ENCODE results near the gene DYNC2H1. TPM values are rescaled to one million over a fixed set of nuclear protein-coding genes. Genes with fewer than 3 reads are reported as not detected.

The DYNC2H1 gene
- total RNA-seq, 1 donor from 2014 or later = 61.1 TPM

DNA sequence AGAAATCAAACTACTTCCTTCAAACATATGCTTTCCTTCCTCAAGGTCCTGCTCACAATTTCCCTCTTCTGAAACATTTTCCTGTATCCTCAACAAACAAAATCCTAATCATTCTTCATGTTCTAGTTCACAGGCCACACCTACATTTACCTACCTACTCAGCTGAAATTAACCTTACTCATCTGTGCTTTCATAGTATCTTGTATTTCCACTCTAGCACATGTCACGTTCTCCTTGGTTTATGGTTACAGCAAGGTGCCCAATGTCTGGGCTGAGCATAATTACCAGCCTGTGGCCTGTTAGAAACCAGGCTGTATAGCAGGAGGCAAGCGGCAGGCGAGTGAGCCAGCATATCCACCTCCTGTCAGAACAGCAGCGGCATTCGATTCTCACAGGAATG lies 30.5 kb upstream of the DYNC2H1 start:
- Histone ChIP-seq H3K27me3 (no peaks in the 10 kb centered on the region), H3K27ac (no peak overlapping the region), H3K9ac (no peak overlapping the region), H3K9me3 (ENCODE audit: low read depth) (no peaks in the 10 kb centered on the region), H2AFZ (replicated peaks) (no peak overlapping the region), H4K20me1 (ENCODE audit: low read depth) (peaks cover 4% of the 10 kb centered on the region), H3F3A (ENCODE audit: low read depth) (no peaks in the 10 kb centered on the region), H3K4me3 (no peak overlapping the region), H3K4me2 (no peak overlapping the region), H3K4me1 (no peaks in the 10 kb centered on the region), H3K36me3 (peaks cover 31% of the 10 kb centered on the region), H3K79me2 (ENCODE audit: low read depth) (peaks cover 43% of the 10 kb centered on the region)
- TF ChIP-seq CTCF (IDR thresholded peaks at IDR 0.05) (no peak), EZH2phosphoT487 (IDR thresholded peaks at IDR 0.05) (no peak), EZH2 (IDR thresholded peaks at IDR 0.05) (no peak)
- H3K4me3 Mint-ChIP-seq = no peak overlapping the region
- H3K27ac Mint-ChIP-seq = no peak overlapping the region
- no peaks in the 10 kb centered on the region for H3K9me3 Mint-ChIP-seq
- peaks cover 40% of the 10 kb centered on the region for H3K36me3 Mint-ChIP-seq
- peaks cover 4% of the 10 kb centered on the region for H3K27me3 Mint-ChIP-seq (ENCODE audit: insufficient read depth, low read depth)
- H3K4me1 Mint-ChIP-seq = no peaks in the 10 kb centered on the region
- no peak for DNase-seq (ENCODE audit: low spot score)

- Mint-ChIP-seq H3K9me3 (no peaks in the 10 kb centered on the region), H3K4me3 (no peak overlapping the region), H3K4me1 (no peaks in the 10 kb centered on the region), H3K27ac (no peak overlapping the region), H3K36me3 (peaks cover 32% of the 10 kb centered on the region), H3K27me3 (ENCODE audit: insufficient read depth, low read depth) (peaks cover 4% of the 10 kb centered on the region)
- Histone ChIP-seq H3K36me3 (peaks cover 31% of the 10 kb centered on the region), H3K4me3 (no peak overlapping the region), H3K9ac (no peak overlapping the region), H3K4me1 (no peaks in the 10 kb centered on the region), H4K20me1 (ENCODE audit: low read depth) (peaks cover 4% of the 10 kb centered on the region), H3F3A (ENCODE audit: low read depth) (no peaks in the 10 kb centered on the region), H3K79me2 (ENCODE audit: low read depth) (peaks cover 46% of the 10 kb centered on the region), H3K27ac (no peak overlapping the region), H2AFZ (replicated peaks) (no peak overlapping the region), H3K4me2 (no peak overlapping the region), H3K27me3 (no peaks in the 10 kb centered on the region), H3K9me3 (ENCODE audit: low read depth) (no peaks in the 10 kb centered on the region)
- TF ChIP-seq CTCF (IDR thresholded peaks at IDR 0.05) (no peak), EZH2 (IDR thresholded peaks at IDR 0.05) (no peak)
- DNase-seq (ENCODE audit: low spot score) = no peak
These were observed 29.4 kb upstream of the DYNC2H1 start for GRCh38 chr11:103079833-103080232.

DNA sequence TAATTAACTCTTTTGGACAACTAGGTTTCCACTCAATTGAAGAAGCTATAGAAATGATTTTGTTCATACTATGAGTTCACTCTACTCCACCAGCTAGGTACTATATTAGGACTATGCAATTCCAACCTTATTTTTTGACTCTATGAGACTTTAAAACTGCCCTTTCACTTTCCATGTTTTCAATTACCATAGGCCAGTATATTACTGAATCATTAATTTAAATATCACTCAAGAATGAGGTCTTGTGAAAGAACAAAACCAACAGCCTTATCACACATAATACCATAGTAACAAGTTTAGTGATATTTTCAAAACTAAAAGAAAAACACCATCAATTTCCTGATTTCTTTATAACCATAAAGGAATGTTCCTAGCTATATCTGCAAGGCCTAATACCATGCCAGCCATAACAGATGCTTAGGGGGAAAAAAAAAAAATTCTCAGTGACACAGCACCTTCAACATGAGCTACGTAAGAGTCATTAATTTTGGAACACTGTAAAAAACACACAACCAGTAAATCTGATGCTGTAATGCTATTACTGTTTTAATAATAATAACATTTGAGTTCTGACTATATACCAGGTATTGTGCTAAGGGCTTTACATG lies 23.4 kb upstream of the DYNC2H1 start:
- no peak for DNase-seq (ENCODE audit: low spot score)
- H3K4me3 Mint-ChIP-seq = no peak overlapping the region
- H3K9me3 Mint-ChIP-seq = no peaks in the 10 kb centered on the region
- Histone ChIP-seq H3K4me1 (peaks cover 16% of the 10 kb centered on the region), H3F3A (ENCODE audit: low read depth) (no peaks in the 10 kb centered on the region), H3K79me2 (ENCODE audit: low read depth) (peaks cover 89% of the 10 kb centered on the region), H3K36me3 (peaks cover 24% of the 10 kb centered on the region), H2AFZ (replicated peaks) (no peak overlapping the region), H3K4me3 (no peak overlapping the region), H3K9me3 (ENCODE audit: low read depth) (no peaks in the 10 kb centered on the region), H3K27me3 (no peaks in the 10 kb centered on the region), H3K27ac (no peak overlapping the region), H3K4me2 (no peak overlapping the region), H3K9ac (no peak overlapping the region), H4K20me1 (ENCODE audit: low read depth) (peaks cover 27% of the 10 kb centered on the region)
- H3K4me1 Mint-ChIP-seq = peaks cover 11% of the 10 kb centered on the region
- TF ChIP-seq EZH2 (IDR thresholded peaks at IDR 0.05) (no peak), EZH2phosphoT487 (IDR thresholded peaks at IDR 0.05) (no peak), CTCF (IDR thresholded peaks at IDR 0.05) (no peak)
- no peaks in the 10 kb centered on the region for H3K27me3 Mint-ChIP-seq (ENCODE audit: insufficient read depth, low read depth)
- no peak overlapping the region for H3K27ac Mint-ChIP-seq
- peaks cover 2% of the 10 kb centered on the region for H3K36me3 Mint-ChIP-seq
